Mucosa of descending colon (tissue), 3 donors: Measurements from ENCODE around the gene CERS2. TPM values are rescaled to one million over a fixed set of nuclear protein-coding genes. Genes with fewer than 3 reads are reported as not detected.

Experiments
- ATAC-seq: fragments of 200-7000 bp; cut with Tn5 transposase; one replicate; pipeline ENCODE4 v1.9.1; 2020; ENCODE audit warnings: mild to moderate bottlenecking, moderate library complexity
- DNase-seq, 3 donors: peaks; one replicate each; pipeline ENCODE4 v3.0.0-alpha.2; 2020
- H3K36me3 ChIP-seq: fragments of 200-600 bp; one replicate; pipeline ENCODE4 v1.8.0; 2021; ENCODE audit warnings: low read depth, mild to moderate bottlenecking
- H3K4me1 ChIP-seq: fragments of 200-600 bp; one replicate; pipeline ENCODE4 v1.8.0; 2021; ENCODE audit warnings: low read depth, mild to moderate bottlenecking
- H3K4me3 ChIP-seq: fragments of 200-600 bp; one replicate; pipeline ENCODE4 v1.8.0; 2021; ENCODE audit warnings: mild to moderate bottlenecking
- H3K9me3 ChIP-seq: fragments of 200-600 bp; one replicate; pipeline ENCODE4 v1.8.0; 2021; ENCODE audit warnings: mild to moderate bottlenecking
- CTCF ChIP-seq: fragments of 200-600 bp; IDR thresholded peaks from one replicate; pipeline ENCODE4 v1.8.0; 2022; ENCODE audit warnings: antibody characterized with exemption, mild to moderate bottlenecking
- intact Hi-C, 2 donors: fragments of 100-400 bp; cut with DNase I in 1 of 2; cut with micrococcal nuclease in 1 of 2; formaldehyde crosslinking; loops; one replicate each; pipeline versions ENCODE4 v1.11.0 to v1.11.1; 2022; cut with DNase I, micrococcal nuclease
- total RNA-seq, 3 donors: library from RNA; stranded (reverse); fragmentation: NEBNext Ultra II Directional in 2 of 3; extraction: Animal tissue kit (Norgen Biotek cat#: 25700) in 2 of 3; gene quantifications; one replicate each; pipeline versions ENCODE4 v1.2.1 to v1.2.4, GENCODE V29; 2021 to 2023
- donor health status: DM: no; HTN: no; CAD: no; lungs with moderate emphysema.
- donor health status: DM: no; HTN: no; CAD: no.
- donor health status: DM: no; HTN: yes; CAD: no.

CERS2 gene
- total RNA-seq, 3 donors from 2014 or later: 142 to 209 (median 186) TPM

GRCh38 chr1:151010346-151010726 lies 35.7 kb upstream of the CERS2 start:
- no peak overlapping the region for H3K4me3 ChIP-seq
- no peak for TF ChIP-seq CTCF
- DNase-seq: no peak
- intact Hi-C loops: no loop called here
- no peaks in the 10 kb centered on the region for H3K36me3 ChIP-seq
- no peaks in the 10 kb centered on the region for H3K9me3 ChIP-seq
- ATAC-seq: no peak
- peaks cover 51% of the 10 kb centered on the region for H3K4me1 ChIP-seq

GRCh38 chr1:151009674-151010345 lies 35.2 kb upstream of the CERS2 start:
- TF ChIP-seq CTCF: no peak
- ATAC-seq: no peak
- DNase-seq: no peak
- intact Hi-C loops: loop anchor here in 1 of 2 donors (10.0 kb wide), 1 partner anchor 45 kb away; the partner anchor contains the start of gene CDC42SE1
- no peaks in the 10 kb centered on the region for H3K9me3 ChIP-seq
- H3K4me3 ChIP-seq: no peak overlapping the region
- H3K4me1 ChIP-seq: peaks cover 56% of the 10 kb centered on the region
- H3K36me3 ChIP-seq: no peaks in the 10 kb centered on the region

GRCh38 chr1:151009206-151009587 lies 34.6 kb upstream of the CERS2 start:
- intact Hi-C loops: loop anchor here in 1 of 2 donors (10.0 kb wide), 1 partner anchor 46 kb away; the partner anchor contains the start of gene CDC42SE1
- Histone ChIP-seq H3K36me3 (no peaks in the 10 kb centered on the region), H3K9me3 (no peaks in the 10 kb centered on the region), H3K4me3 (no peak overlapping the region), H3K4me1 (peaks cover 60% of the 10 kb centered on the region)
- DNase-seq: no peak
- no peak for TF ChIP-seq CTCF
- no peak for ATAC-seq

- DNase-seq (peak; percentile 97 to 99 (median 97)), ATAC-seq (peak; percentile 89)
- H3K4me1 ChIP-seq: peaks cover 60% of the 10 kb centered on the region
- H3K36me3 ChIP-seq: no peaks in the 10 kb centered on the region
- H3K9me3 ChIP-seq: no peaks in the 10 kb centered on the region
- no peak for TF ChIP-seq CTCF
- H3K4me3 ChIP-seq: peak within 1 kb of the TSS; percentile 48
- intact Hi-C loops: loop anchor here in 1 of 2 donors (10.0 kb wide), 1 partner anchor 46 kb away; the partner anchor contains the start of gene CDC42SE1
These were observed 33.9 kb upstream of the CERS2 start, which contains the start of gene PRUNE1 for GRCh38 chr1:151008244-151009205. Gene PRUNE1, plus strand, starts transcription at chr1:151008449. Its CDS starts 184 bp downstream, at chr1:151008633.

- no peak for DNase-seq
- Histone ChIP-seq H3K4me1 (peaks cover 56% of the 10 kb centered on the region), H3K4me3 (peak overlapping the region; percentile 48), H3K36me3 (no peaks in the 10 kb centered on the region), H3K9me3 (no peaks in the 10 kb centered on the region)
- intact Hi-C loops: loop anchor here in 1 of 2 donors (10.0 kb wide), 1 partner anchor 47 kb away; the partner anchor contains the start of gene CDC42SE1
- no peak for TF ChIP-seq CTCF
- no peak for ATAC-seq
These were observed 33.2 kb upstream of the CERS2 start for GRCh38 chr1:151007853-151008243.
